K562 (cell line): ENCODE data around the gene FBP2. TPM values are rescaled to one million over a fixed set of nuclear protein-coding genes. Genes with fewer than 3 reads are reported as not detected.

ENCODE experiments used
- ATAC-seq: fragments of 200-7000 bp; cut with Tn5 transposase; 3 replicates; pipeline ENCODE4 v1.9.1; 2020; ENCODE audit warnings: moderate library complexity
- BruUV-seq: library from RNA; stranded (reverse); fragments of 400-500 nt; replicated peaks from 2 replicates; lab custom pipeline; 2021; lab: Mats Ljungman, UMichigan
- CTCF ChIA-PET: fragments of 300-600 bp; formaldehyde crosslinking; extraction: SDS; loops from one replicate; lab custom pipeline; 2021; ENCODE audit warnings: low intra/inter-chr PET ratio; lab: Yijun Ruan, JAX
- POLR2A ChIA-PET: fragments of 300-600, 350-650 bp; sonication (Branson Sonifier 250); formaldehyde crosslinking; extraction: SDS; loops from one replicate; lab custom pipeline; 2021; ENCODE audit warnings: antibody characterized with exemption, inconsistent platforms; lab: Yijun Ruan, JAX
- DNase-seq, 4 experiments: peaks; one replicate each; pipeline versions ENCODE4 v3.0.0 to v3.0.0-alpha.2; 2011 to 2018; ENCODE audit warnings: low spot score in 3 of 4, mixed read lengths in 3 of 4; ENCODE audit errors: extremely low read depth in 1 of 4
- FAIRE-seq: peaks from 2 replicates; lab custom pipeline; 2011; peaks lifted over from hg19 to GRCh38; lab: Jason Lieb, UNC
- H2AFZ ChIP-seq: 2 replicates; pipeline ENCODE4 v1.6.0; 2011; ENCODE audit warnings: low read depth, low read length, control low read depth, inconsistent platforms
- H3K27ac ChIP-seq: fragments of 200-600 bp; 3 replicates; pipeline ENCODE4 v1.8.0; 2011; ENCODE audit warnings: low read depth, mild to moderate bottlenecking, control low read depth, inconsistent platforms, low read length, moderate library complexity, mixed read lengths; ENCODE audit errors: extremely low read depth
- H3K27me3 ChIP-seq, 2 experiments: fragments of 300-600 bp in 1 of 2; 2 replicates in 1 of 2; 3 replicates in 1 of 2; pipeline versions ENCODE4 v1.6.0 to v1.8.0; 2011; ENCODE audit warnings: inconsistent platforms in 2 of 2, low read length in 2 of 2, mild to moderate bottlenecking in 1 of 2, mixed read lengths in 1 of 2, moderate library complexity in 1 of 2; ENCODE audit not compliant: control insufficient read depth in 2 of 2, insufficient read depth in 2 of 2
- H3K36me3 ChIP-seq: fragments of 300-600 bp; 3 replicates; pipeline ENCODE4 v1.8.0; 2011; ENCODE audit warnings: mild to moderate bottlenecking, low read length, inconsistent platforms; ENCODE audit not compliant: control insufficient read depth, insufficient read depth
- H3K4me1 ChIP-seq, 2 experiments: fragments of 200-600 bp in 1 of 2; replicated peaks in 1 of 2; 2 replicates in 1 of 2; 3 replicates in 1 of 2; pipeline versions ENCODE4 v1.5.1 to v1.8.0; 2011; ENCODE audit warnings: inconsistent platforms in 2 of 2, low read length in 2 of 2, mild to moderate bottlenecking in 1 of 2, mixed read lengths in 1 of 2, moderate library complexity in 1 of 2; ENCODE audit not compliant: control insufficient read depth in 2 of 2, insufficient read depth in 2 of 2
- H3K4me2 ChIP-seq: 2 replicates; pipeline ENCODE4 v1.6.1; 2011; ENCODE audit warnings: low read length, control low read depth, inconsistent platforms, mixed read lengths; ENCODE audit not compliant: insufficient read depth
- H3K4me3 ChIP-seq: fragments of 200-600 bp; sonication (generic), shearing (Covaris generic); 2 replicates; pipeline ENCODE4 v1.5.1; 2016; ENCODE audit warnings: control low read depth, inconsistent platforms
- H3K79me2 ChIP-seq: fragments of 200-600 bp; 3 replicates; pipeline ENCODE4 v1.8.0; 2011; ENCODE audit warnings: low read length, inconsistent platforms; ENCODE audit not compliant: control insufficient read depth, insufficient read depth
- H3K9ac ChIP-seq, 2 experiments: 2 replicates each; pipeline versions ENCODE4 v1.6.0 to v1.6.1; 2011; ENCODE audit warnings: low read depth in 2 of 2, low read length in 2 of 2, control low read depth in 1 of 2, inconsistent platforms in 1 of 2, mild to moderate bottlenecking in 1 of 2, mixed read lengths in 1 of 2; ENCODE audit not compliant: insufficient read depth in 1 of 2
- H3K9me1 ChIP-seq: one replicate; pipeline ENCODE4 v1.6.0; 2011; ENCODE audit warnings: inconsistent platforms, mild to moderate bottlenecking, low read length, moderate library complexity; ENCODE audit not compliant: control insufficient read depth, insufficient read depth
- H3K9me3 ChIP-seq: replicated peaks from 2 replicates; pipeline ENCODE4 v1.5.1; 2011; ENCODE audit warnings: low read depth, low read length, inconsistent platforms; ENCODE audit not compliant: control insufficient read depth, insufficient read depth
- H4K20me1 ChIP-seq: replicated peaks from 2 replicates; pipeline ENCODE4 v1.6.1; 2011; ENCODE audit warnings: low read length, inconsistent platforms, mixed read lengths; ENCODE audit not compliant: control insufficient read depth, insufficient read depth
- DIDO1 ChIP-seq: fragments of 450-650 bp; IDR thresholded peaks from 2 replicates; pipeline ENCODE4 v1.6.1; 2016; ENCODE audit warnings: low read depth, missing biosample characterization, missing genetic modification characterization
- FOXO4 ChIP-seq: fragments of 450-650 bp; formaldehyde crosslinking; IDR thresholded peaks from 2 replicates; pipeline ENCODE4 v1.4.0; 2020; ENCODE audit warnings: mild to moderate bottlenecking, moderate library complexity
- GATA2 ChIP-seq: sonication (generic); formaldehyde crosslinking; IDR thresholded peaks from 2 replicates; pipeline ENCODE4 v1.4.0; 2020; ENCODE audit warnings: mild to moderate bottlenecking, missing genetic modification reagents
- HDAC1 ChIP-seq, 2 experiments: fragments of 450-650 bp; IDR thresholded peaks; 2 replicates each; pipeline ENCODE4 v1.6.1; 2016 to 2017; ENCODE audit warnings: inconsistent platforms in 1 of 2, mild to moderate bottlenecking in 1 of 2, moderate library complexity in 1 of 2
- HDAC3 ChIP-seq: fragments of 450-650 bp; IDR thresholded peaks from 2 replicates; pipeline ENCODE4 v1.6.1; 2018; ENCODE audit warnings: borderline replicate concordance, mild to moderate bottlenecking, moderate library complexity; ENCODE audit not compliant: partially characterized antibody
- MBD1 ChIP-seq: fragments of 250-450 bp; sonication (Bioruptor Pico); IDR thresholded peaks from 2 replicates; pipeline ENCODE4 v1.8.0; 2022; ENCODE audit warnings: inconsistent platforms
- NFE2L1 ChIP-seq: fragments of 450-650 bp; IDR thresholded peaks from 2 replicates; pipeline ENCODE4 v1.6.1; 2016; ENCODE audit warnings: missing genetic modification characterization, low read depth, mild to moderate bottlenecking, missing compliant biosample characterization, moderate library complexity, borderline replicate concordance
- NONO ChIP-seq, 2 experiments: fragments of 200-400 bp in 1 of 2; fragments of 450-650 bp in 1 of 2; formaldehyde crosslinking in 1 of 2; IDR thresholded peaks; 2 replicates each; pipeline ENCODE4 v1.6.1; 2017; ENCODE audit warnings: low read depth in 2 of 2, mild to moderate bottlenecking in 2 of 2, moderate library complexity in 2 of 2, low read length in 1 of 2
- SREBF1 ChIP-seq: fragments of 150-350 bp; IDR thresholded peaks from 2 replicates; pipeline ENCODE4 v1.6.1; 2014; ENCODE audit warnings: antibody characterized with exemption, low read depth, low read length, borderline replicate concordance
- TFAP4 ChIP-seq: sonication (generic); formaldehyde crosslinking; IDR thresholded peaks from 2 replicates; pipeline ENCODE4 v1.8.0; 2022; ENCODE audit warnings: missing genetic modification reagents, mild to moderate bottlenecking, moderate library complexity, borderline replicate concordance
- ZNF592 ChIP-seq: fragments of 450-650 bp; IDR thresholded peaks from 2 replicates; pipeline ENCODE4 v1.6.1; 2017; ENCODE audit warnings: antibody characterized with exemption, mild to moderate bottlenecking
- ZNF778 ChIP-seq: fragments of 450-650 bp; formaldehyde crosslinking; IDR thresholded peaks from 2 replicates; pipeline ENCODE4 v1.4.0; 2020; ENCODE audit warnings: mild to moderate bottlenecking, moderate library complexity
- WGBS: fragments of 100-300 bp; shearing (Covaris generic); methylation state at CpG from one replicate; pipeline ENCODE4 v1.1.6; 2016; ENCODE audit warnings: low coverage, mixed read lengths; ENCODE audit not compliant: insufficient coverage; ENCODE audit errors: missing lambda C conversion rate; 5-methylcytosine and 5-hydroxymethylcytosine counted together
- in situ Hi-C: fragments of 300-500 bp; cut with MboI; formaldehyde crosslinking; loops from 4 replicates; pipeline ENCODE4 v1.15.0; 2018; ENCODE audit warnings: inconsistent platforms, mixed read lengths
- intact Hi-C: fragments of 100-400 bp; cut with micrococcal nuclease; formaldehyde crosslinking; loops from 2 replicates; pipeline ENCODE4 v1.14.2; 2022
- polyA plus RNA-seq, 8 experiments: library from polyadenylated mRNA; depleted of rRNA in 4 of 8; stranded (reverse) in 5 of 8; unstranded in 3 of 8; fragments of >200 nt; fragmentation: Nextera tagmentation in 2 of 8; fragmentation: Illumina TruSeq in 1 of 8; extraction: Ambion mirVana in 2 of 8; extraction: Trizol in 1 of 8; gene quantifications; 2 replicates each; pipeline versions ENCODE4 v1.2.1 to v1.2.3, GENCODE V29; 2011 to 2014; ENCODE audit warnings: inconsistent platforms in 1 of 8, missing spikeins in 1 of 8
- total RNA-seq, 7 experiments: library from RNA; depleted of rRNA in 6 of 7; stranded (reverse); fragments of >200 nt in 6 of 7; fragmentation: Illumina TruSeq in 2 of 7; extraction: Trizol in 2 of 7; gene quantifications; 2 replicates each; pipeline versions ENCODE4 v1.2.1 to v1.2.3, GENCODE V29; 2011 to 2021; ENCODE audit warnings: low replicate concordance in 1 of 7

The FBP2 gene
- total and polyA plus RNA-seq, 9 of the 15 experiments (the other 6 are each of a cell fraction or from before 2014, with no cell fraction given), result 0.06 TPM; not detected in 7

- TF ChIP-seq NONO (IDR thresholded peaks at IDR 0.05; ENCODE audit: low read depth in 2 of 2, low read length in 1 of 2) (no peak), SREBF1 (no peak)
These were observed 7.1 kb upstream of the FBP2 start (continued) for GRCh38 chr9:94600715-94601114.

GRCh38 chr9:94600258-94600657 is 6.6 kb upstream of the FBP2 start:
- WGBS, result 10% methylated on average over 8 of the region's 8 CpGs
- no TSS peak for BruUV-seq
- H3K27me3 ChIP-seq, result peaks cover 27 to 57% of the 10 kb centered on the region in 2 experiments; a peak in 4 of 5 replicates
- DNase-seq, result no peak
- ChIA-PET POLR2A (interaction anchor here (0.6 to 1.0 kb wide), 2 partner anchors 16 to 593 kb away, joined by 3 read pairs; no protein-coding TSS in a partner anchor), CTCF (no interaction called here)
- H2AFZ ChIP-seq, result no peak overlapping the region
- H3K4me2 ChIP-seq, result no peak overlapping the region
- no peak overlapping the region for H3K9ac ChIP-seq
- intact Hi-C loops (no loop called here), in situ Hi-C loops (no loop called here)
- H3K9me3 ChIP-seq, result no peaks in the 10 kb centered on the region
- H3K4me3 ChIP-seq, result no peak overlapping the region
- H3K9me1 ChIP-seq, result no peaks in the 10 kb centered on the region
- H3K27ac ChIP-seq, result no peak overlapping the region
- no peaks in the 10 kb centered on the region; the same call in 1 of the 2 replicates for H4K20me1 ChIP-seq
- 0 out of 3 replicates have a peak, but pooled peaks have one; percentile 24 for ATAC-seq
- FAIRE-seq, result no peak
- no peaks in the 10 kb centered on the region for H3K79me2 ChIP-seq
- H3K36me3 ChIP-seq, result no peaks in the 10 kb centered on the region
- no peaks in the 10 kb centered on the region for H3K4me1 ChIP-seq
- TF ChIP-seq NFE2L1 (tag) (no peak), MBD1 (CRISPR knock-in tag) (no peak), TFAP4 (no peak), FOXO4 (CRISPR knock-in tag) (no peak), GATA2 (no peak), HDAC1 (IDR thresholded peaks at IDR 0.05) (no peak), ZNF778 (CRISPR knock-in tag) (no peak), DIDO1 (tag) (no peak), ZNF592 (no peak), HDAC3 (no peak)
